Measurements from ENCODE around the gene SLBP.

SLBP gene

DNA sequence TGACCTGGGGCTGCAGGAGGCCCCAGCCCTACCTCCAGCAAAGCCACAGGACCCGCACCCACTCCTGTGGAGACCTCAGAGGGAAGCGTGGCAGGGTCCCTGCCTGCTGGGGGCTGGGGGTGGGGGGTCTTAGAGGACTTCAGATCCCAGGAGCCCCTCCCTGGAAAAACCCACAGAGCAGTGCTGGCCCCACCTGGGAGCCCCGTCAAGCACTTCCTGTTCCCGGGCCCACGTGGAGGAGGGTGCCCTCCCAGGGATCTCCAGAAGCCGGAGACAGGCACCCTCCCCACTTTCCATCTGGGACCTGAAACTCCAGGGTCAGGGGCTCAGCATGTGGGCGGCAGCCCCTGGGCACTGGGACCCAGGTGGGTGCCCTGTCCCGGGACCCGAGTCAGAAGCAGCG is 41.2 kb upstream of the SLBP start:
- no peaks in the 10 kb centered on the region for H3K9me3 ChIP-seq (ENCODE audit: insufficient read depth, low read depth, low read length)
- no peak overlapping the region for H3K4me3 ChIP-seq (ENCODE audit: low read depth, low read length)
- H3K27me3 ChIP-seq (ENCODE audit: insufficient read depth, low read length), result no peaks in the 10 kb centered on the region
- H3K14ac ChIP-seq (ENCODE audit: low read length), result no peak overlapping the region
- no peak overlapping the region for H2BK12ac ChIP-seq (ENCODE audit: low read length)
- H2AFZ ChIP-seq (ENCODE audit: insufficient read depth, low read length, poor library complexity), result no peak overlapping the region
- no peak overlapping the region for H2BK120ac ChIP-seq (ENCODE audit: insufficient read depth, low read length, poor library complexity)
- no peaks in the 10 kb centered on the region for H3K36me3 ChIP-seq (ENCODE audit: control insufficient read depth in 1 of 2, insufficient read depth in 2 of 2, low read length in 2 of 2)
- no peak overlapping the region for H4K12ac ChIP-seq (ENCODE audit: low read depth, low read length)
- H4K8ac ChIP-seq (ENCODE audit: low read depth, low read length), result no peak overlapping the region
- H3K23ac ChIP-seq (ENCODE audit: low read length), result no peak overlapping the region
- H3K9ac ChIP-seq (ENCODE audit: low read length), result no peak overlapping the region
- no peaks in the 10 kb centered on the region for H3K79me1 ChIP-seq (ENCODE audit: low read length)
- DNase-seq, result no peak
- no peak overlapping the region for H3K4me2 ChIP-seq (ENCODE audit: low read length)
- no peak overlapping the region for H2AK5ac ChIP-seq (ENCODE audit: low read length)
- WGBS (ENCODE audit: extremely low coverage, insufficient coverage, insufficient read length), result no CpG with 5 or more reads among the region's 10 CpGs
- no peak overlapping the region for H4K91ac ChIP-seq (ENCODE audit: low read depth, low read length)
- H3K4me1 ChIP-seq (ENCODE audit: control insufficient read depth in 1 of 2, insufficient read depth in 2 of 2, low read length in 2 of 2), result peaks cover 0 to 3% of the 10 kb centered on the region in 2 experiments
- no peak overlapping the region for H3K18ac ChIP-seq (ENCODE audit: low read length)
- no peak overlapping the region for H3K4ac ChIP-seq (ENCODE audit: low read depth, low read length)
- no peak overlapping the region for H2BK5ac ChIP-seq (ENCODE audit: low read depth, low read length, poor library complexity)
- no peak overlapping the region for H3K27ac ChIP-seq (ENCODE audit: low read depth, low read length)
- no peaks in the 10 kb centered on the region for H3K79me2 ChIP-seq (ENCODE audit: control insufficient read depth, insufficient read depth, low read length, poor library complexity)

DNA sequence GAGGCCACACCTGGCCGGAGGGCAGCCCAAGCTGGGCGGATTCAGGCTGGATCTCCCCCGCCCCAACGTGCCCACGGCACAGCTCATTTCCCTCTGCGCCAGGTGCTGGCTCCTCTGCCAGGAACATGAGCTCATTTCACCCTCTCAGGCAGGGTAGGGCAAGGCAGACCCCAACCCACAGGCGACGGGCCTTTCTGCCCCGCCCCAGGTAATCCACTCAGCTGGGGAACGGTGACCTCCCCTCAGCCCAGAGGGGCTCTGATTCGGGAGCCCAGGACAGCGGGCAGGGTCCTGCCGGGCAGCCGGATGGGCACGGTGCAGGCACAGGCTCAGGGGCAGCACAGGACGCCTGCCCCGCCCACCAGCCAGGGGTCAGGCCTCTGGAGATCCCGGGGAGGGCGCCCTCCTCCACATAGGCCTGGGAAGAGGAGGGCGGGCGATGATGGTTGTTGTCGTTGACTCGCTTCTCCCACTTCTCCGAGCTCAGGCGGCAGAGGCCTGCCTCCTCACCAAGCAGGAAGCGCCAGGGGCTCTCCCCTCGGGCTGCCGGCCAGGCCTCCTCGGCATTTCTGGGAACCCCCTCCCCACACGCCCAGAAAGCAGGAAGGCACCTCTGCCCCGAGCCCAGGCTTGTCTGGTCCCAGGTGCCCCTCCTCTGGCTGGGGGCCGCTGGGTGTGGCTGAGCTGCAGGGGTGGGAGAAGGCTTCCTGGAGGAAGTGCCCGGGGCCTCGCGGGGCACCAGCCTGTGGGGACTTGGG is 40.3 kb upstream of the SLBP start:
- Histone ChIP-seq H3K9me3 (ENCODE audit: insufficient read depth, low read depth, low read length) (no peaks in the 10 kb centered on the region), H3K79me1 (ENCODE audit: low read length) (no peaks in the 10 kb centered on the region), H3K79me2 (ENCODE audit: control insufficient read depth, insufficient read depth, low read length, poor library complexity) (no peaks in the 10 kb centered on the region), H4K91ac (ENCODE audit: low read depth, low read length) (no peak overlapping the region), H4K8ac (ENCODE audit: low read depth, low read length) (no peak overlapping the region), H2AK5ac (ENCODE audit: low read length) (no peak overlapping the region), H3K4me2 (ENCODE audit: low read length) (no peak overlapping the region), H2BK5ac (ENCODE audit: low read depth, low read length, poor library complexity) (no peak overlapping the region), H3K23ac (ENCODE audit: low read length) (no peak overlapping the region), H3K4me3 (ENCODE audit: low read depth, low read length) (no peak overlapping the region), H3K14ac (ENCODE audit: low read length) (no peak overlapping the region), H3K27me3 (ENCODE audit: insufficient read depth, low read length) (no peaks in the 10 kb centered on the region), H2AFZ (ENCODE audit: insufficient read depth, low read length, poor library complexity) (no peak overlapping the region), H3K18ac (ENCODE audit: low read length) (no peak overlapping the region), H3K9ac (ENCODE audit: low read length) (no peak overlapping the region), H3K27ac (ENCODE audit: low read depth, low read length) (no peak overlapping the region), H2BK120ac (ENCODE audit: insufficient read depth, low read length, poor library complexity) (no peak overlapping the region), H3K36me3 (ENCODE audit: control insufficient read depth in 1 of 2, insufficient read depth in 2 of 2, low read length in 2 of 2) (no peaks in the 10 kb centered on the region), H2BK12ac (ENCODE audit: low read length) (no peak overlapping the region), H3K4ac (ENCODE audit: low read depth, low read length) (no peak overlapping the region), H3K4me1 (ENCODE audit: control insufficient read depth in 1 of 2, insufficient read depth in 2 of 2, low read length in 2 of 2) (peaks cover 0 to 3% of the 10 kb centered on the region in 2 experiments), H4K12ac (ENCODE audit: low read depth, low read length) (no peak overlapping the region)
- WGBS (ENCODE audit: extremely low coverage, insufficient coverage, insufficient read length), result no CpG with 5 or more reads among the region's 35 CpGs
- DNase-seq, result no peak

DNA sequence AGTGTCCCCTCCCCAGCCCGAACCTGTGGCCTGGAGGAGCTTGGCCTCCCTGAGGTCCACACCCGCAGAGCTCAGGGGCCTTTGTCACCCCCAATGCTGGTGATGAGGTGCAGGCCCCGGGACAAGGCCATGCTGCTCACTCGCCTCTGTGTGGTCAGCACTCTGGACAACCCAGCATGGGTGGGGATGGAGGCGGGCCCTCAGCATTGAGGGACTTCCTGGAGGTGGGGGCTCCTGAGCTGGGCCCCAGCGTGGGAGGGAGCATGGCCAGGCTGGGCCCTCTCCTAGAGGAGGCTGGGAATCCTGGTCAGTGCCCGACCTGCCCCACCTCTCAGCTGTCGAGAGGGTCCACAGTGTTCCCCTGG is 39.8 kb upstream of the SLBP start:
- Histone ChIP-seq H2AK5ac (ENCODE audit: low read length) (no peak overlapping the region), H4K91ac (ENCODE audit: low read depth, low read length) (no peak overlapping the region), H3K9me3 (ENCODE audit: insufficient read depth, low read depth, low read length) (no peaks in the 10 kb centered on the region), H3K23ac (ENCODE audit: low read length) (no peak overlapping the region), H3K27me3 (ENCODE audit: insufficient read depth, low read length) (no peaks in the 10 kb centered on the region), H3K79me2 (ENCODE audit: control insufficient read depth, insufficient read depth, low read length, poor library complexity) (no peaks in the 10 kb centered on the region), H4K12ac (ENCODE audit: low read depth, low read length) (no peak overlapping the region), H3K4ac (ENCODE audit: low read depth, low read length) (no peak overlapping the region), H3K27ac (ENCODE audit: low read depth, low read length) (no peak overlapping the region), H3K9ac (ENCODE audit: low read length) (no peak overlapping the region), H3K18ac (ENCODE audit: low read length) (no peak overlapping the region), H3K4me3 (ENCODE audit: low read depth, low read length) (no peak overlapping the region), H3K4me1 (ENCODE audit: control insufficient read depth in 1 of 2, insufficient read depth in 2 of 2, low read length in 2 of 2) (peaks cover 0 to 3% of the 10 kb centered on the region in 2 experiments), H2AFZ (ENCODE audit: insufficient read depth, low read length, poor library complexity) (no peak overlapping the region), H2BK120ac (ENCODE audit: insufficient read depth, low read length, poor library complexity) (no peak overlapping the region), H2BK12ac (ENCODE audit: low read length) (no peak overlapping the region), H3K79me1 (ENCODE audit: low read length) (no peaks in the 10 kb centered on the region), H3K36me3 (ENCODE audit: control insufficient read depth in 1 of 2, insufficient read depth in 2 of 2, low read length in 2 of 2) (no peaks in the 10 kb centered on the region), H3K4me2 (ENCODE audit: low read length) (no peak overlapping the region), H3K14ac (ENCODE audit: low read length) (no peak overlapping the region), H4K8ac (ENCODE audit: low read depth, low read length) (no peak overlapping the region), H2BK5ac (ENCODE audit: low read depth, low read length, poor library complexity) (no peak overlapping the region)
- DNase-seq, result no peak
- WGBS (ENCODE audit: extremely low coverage, insufficient coverage, insufficient read length), result no CpG with 5 or more reads among the region's 8 CpGs

GRCh38 chr4:1751155-1751918 is 39.2 kb upstream of the SLBP start:
- H2BK12ac ChIP-seq (ENCODE audit: low read length), result no peak overlapping the region
- no peak overlapping the region for H3K18ac ChIP-seq (ENCODE audit: low read length)
- no CpG with 5 or more reads among the region's 31 CpGs for WGBS (ENCODE audit: extremely low coverage, insufficient coverage, insufficient read length)

More at GRCh38 chr4:1751155-1751918, 39.2 kb upstream of the SLBP start:
- H3K4ac ChIP-seq (ENCODE audit: low read depth, low read length), result no peak overlapping the region
- no peak overlapping the region for H3K23ac ChIP-seq (ENCODE audit: low read length)
- H3K4me2 ChIP-seq (ENCODE audit: low read length), result no peak overlapping the region
- no peaks in the 10 kb centered on the region for H3K9me3 ChIP-seq (ENCODE audit: insufficient read depth, low read depth, low read length)
- no peak overlapping the region for H4K8ac ChIP-seq (ENCODE audit: low read depth, low read length)
- no peak for DNase-seq
- H3K4me1 ChIP-seq (ENCODE audit: control insufficient read depth in 1 of 2, insufficient read depth in 2 of 2, low read length in 2 of 2), result peaks cover 0 to 3% of the 10 kb centered on the region in 2 experiments
- no peak overlapping the region for H4K91ac ChIP-seq (ENCODE audit: low read depth, low read length)
- H2BK5ac ChIP-seq (ENCODE audit: low read depth, low read length, poor library complexity), result no peak overlapping the region
- no peaks in the 10 kb centered on the region for H3K27me3 ChIP-seq (ENCODE audit: insufficient read depth, low read length)
- H2AK5ac ChIP-seq (ENCODE audit: low read length), result no peak overlapping the region
- no peak overlapping the region for H3K27ac ChIP-seq (ENCODE audit: low read depth, low read length)
- no peak overlapping the region for H4K12ac ChIP-seq (ENCODE audit: low read depth, low read length)
- H3K36me3 ChIP-seq (ENCODE audit: control insufficient read depth in 1 of 2, insufficient read depth in 2 of 2, low read length in 2 of 2), result no peaks in the 10 kb centered on the region
- no peak overlapping the region for H3K9ac ChIP-seq (ENCODE audit: low read length)
- H3K79me1 ChIP-seq (ENCODE audit: low read length), result no peaks in the 10 kb centered on the region
- H3K4me3 ChIP-seq (ENCODE audit: low read depth, low read length), result no peak overlapping the region
- H3K14ac ChIP-seq (ENCODE audit: low read length), result no peak overlapping the region
- H3K79me2 ChIP-seq (ENCODE audit: control insufficient read depth, insufficient read depth, low read length, poor library complexity), result no peaks in the 10 kb centered on the region
- H2AFZ ChIP-seq (ENCODE audit: insufficient read depth, low read length, poor library complexity), result no peak overlapping the region
- H2BK120ac ChIP-seq (ENCODE audit: insufficient read depth, low read length, poor library complexity), result no peak overlapping the region
